OCI-LY7 (cell line): Measurements from ENCODE around the gene LTBP2. TPM values are rescaled to one million over a fixed set of nuclear protein-coding genes. Genes with fewer than 3 reads are reported as not detected.

Experiments
- BruUV-seq: library from RNA; stranded (reverse); fragments of 400-500 nt; replicated peaks from 2 replicates; lab custom pipeline; 2021; lab: Mats Ljungman, UMichigan
- CTCF ChIA-PET: fragments of 300-600 bp; sonication (Branson Sonifier 250); formaldehyde crosslinking; loops from one replicate; lab custom pipeline; 2022; ENCODE audit warnings: antibody characterized with exemption; ENCODE audit not compliant: unreplicated experiment; lab: Charles Lee
- POLR2A ChIA-PET: fragments of 300-600 bp; sonication (Branson Sonifier 250); formaldehyde crosslinking; loops from one replicate; lab custom pipeline; 2022; ENCODE audit warnings: antibody characterized with exemption; lab: Charles Lee
- DNase-seq: peaks from one replicate; pipeline ENCODE4 v3.0.0-alpha.2; 2015; ENCODE audit warnings: low spot score
- H2AFZ ChIP-seq: fragments of 200-600 bp; sonication (generic), shearing (Covaris generic); 2 replicates; pipeline ENCODE4 v1.6.1; 2014; ENCODE audit warnings: mild to moderate bottlenecking, antibody characterized with exemption, low read length, moderate library complexity
- H3K27ac ChIP-seq: fragments of 200-600 bp; sonication (generic); 2 replicates; pipeline ENCODE4 v1.5.1; 2014; ENCODE audit warnings: mixed run types, low read depth, mild to moderate bottlenecking, moderate library complexity, low read length, inconsistent platforms; ENCODE audit not compliant: poor library complexity, severe bottlenecking
- H3K36me3 ChIP-seq: fragments of 200-600 bp; sonication (generic); 2 replicates; pipeline ENCODE4 v1.6.1; 2014; ENCODE audit warnings: mild to moderate bottlenecking, antibody characterized with exemption, low read length, moderate library complexity, mixed read lengths; ENCODE audit not compliant: insufficient read depth
- H3K4me1 ChIP-seq: fragments of 200-600 bp; sonication (generic); 2 replicates; pipeline ENCODE4 v1.5.1; 2014; ENCODE audit warnings: mild to moderate bottlenecking, low read length; ENCODE audit not compliant: insufficient read depth, poor library complexity, severe bottlenecking
- H3K4me2 ChIP-seq: fragments of 200-600 bp; sonication (generic); 2 replicates; pipeline ENCODE4 v1.6.1; 2014; ENCODE audit warnings: mild to moderate bottlenecking, low read length
- H3K4me3 ChIP-seq: fragments of 200-600 bp; sonication (generic); 2 replicates; pipeline ENCODE4 v1.5.1; 2014; ENCODE audit warnings: mild to moderate bottlenecking, low read depth, low read length; ENCODE audit not compliant: poor library complexity, severe bottlenecking
- H3K79me2 ChIP-seq: fragments of 200-600 bp; sonication (generic); 2 replicates; pipeline ENCODE4 v1.6.1; 2016; ENCODE audit warnings: low read depth, mild to moderate bottlenecking, low read length, moderate library complexity, mixed read lengths; ENCODE audit not compliant: insufficient read depth
- H3K9me2 ChIP-seq: fragments of 200-600 bp; sonication (generic); 2 replicates; pipeline ENCODE4 v1.6.1; 2016; ENCODE audit warnings: mild to moderate bottlenecking, low read length, mixed read lengths; ENCODE audit not compliant: insufficient read depth
- H3K9me3 ChIP-seq: fragments of 200-600 bp; sonication (generic); 2 replicates; pipeline ENCODE4 v1.6.1; 2014; ENCODE audit warnings: mild to moderate bottlenecking, mixed run types, low read length, mixed read lengths
- H4K20me1 ChIP-seq: fragments of 200-600 bp; sonication (generic); 2 replicates; pipeline ENCODE4 v1.6.1; 2014; ENCODE audit warnings: mild to moderate bottlenecking, antibody characterized with exemption, low read length, moderate library complexity, mixed read lengths; ENCODE audit not compliant: insufficient read depth
- CTCF ChIP-seq: fragments of 200-600 bp; sonication (generic); conservative IDR thresholded peaks from 2 replicates; pipeline ENCODE4 v1.5.1; 2014; ENCODE audit warnings: mild to moderate bottlenecking, antibody characterized with exemption, low read length, moderate library complexity, mixed read lengths
- EZH2phosphoT487 ChIP-seq: fragments of 200-600 bp; sonication (generic); IDR thresholded peaks from 2 replicates; pipeline ENCODE4 v1.6.1; 2018; ENCODE audit warnings: low read depth, borderline replicate concordance, mild to moderate bottlenecking, mixed run types, antibody characterized with exemption, low read length, moderate library complexity, mixed read lengths
- intact Hi-C: fragments of 100-400 bp; cut with micrococcal nuclease; formaldehyde crosslinking; loops from one replicate; pipeline ENCODE4 v1.10.0; 2022; ENCODE audit not compliant: unreplicated experiment
- total RNA-seq, 2 experiments: library from RNA; depleted of rRNA in 1 of 2; stranded (reverse); fragments of >200 nt in 1 of 2; shearing (Covaris generic) in 1 of 2; gene quantifications; 2 replicates each; pipeline ENCODE4 v1.2.3, GENCODE V29; 2014 to 2022

Gene LTBP2
- total RNA-seq, 2 experiments from 2014 or later = 0.15 to 0.25 TPM

DNA sequence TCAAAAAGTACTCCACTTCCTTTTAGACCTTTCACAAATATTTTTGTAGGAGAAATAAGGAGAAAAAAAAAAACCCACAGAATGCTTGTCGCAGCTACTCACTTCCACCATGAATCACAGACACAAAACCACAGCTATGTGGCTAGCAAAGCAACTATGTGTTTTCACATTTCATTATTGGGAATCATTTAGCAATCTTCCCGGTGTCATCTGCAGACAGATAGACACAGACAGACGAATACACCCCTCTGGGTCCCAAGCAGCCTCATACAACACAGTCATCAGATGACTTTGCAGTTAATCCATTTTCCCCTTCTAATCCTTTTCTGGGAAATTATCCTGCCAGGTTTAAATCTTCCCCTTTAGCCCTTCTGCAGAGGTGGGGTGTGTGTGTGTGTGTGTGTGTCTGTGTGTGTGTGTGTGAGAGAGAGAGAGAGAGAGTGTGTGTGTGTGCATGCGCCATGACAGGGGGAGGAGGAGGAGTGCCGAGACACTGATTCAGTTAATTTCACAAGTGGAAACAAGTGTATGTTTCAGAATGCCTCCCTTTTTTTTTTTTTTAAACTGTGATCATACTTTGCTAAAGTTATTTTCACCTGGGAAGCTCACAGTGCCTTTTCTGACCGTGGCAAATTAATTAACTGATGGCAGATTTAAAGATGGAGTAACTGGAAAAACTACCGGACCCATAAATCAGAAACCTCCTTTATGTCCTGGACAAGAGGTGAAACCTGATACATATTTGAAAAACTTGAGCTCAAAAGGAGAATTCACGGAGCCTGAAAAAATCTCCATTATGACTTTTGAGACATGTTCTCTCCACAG, 39.9 kb downstream of the LTBP2 start:
- POLR2A ChIA-PET = interaction anchor here (0.5 to 0.8 kb wide), 3 partner anchors 46 to 480 kb away, joined by 3 to 4 read pairs (median 3); no protein-coding TSS in a partner anchor
- Histone ChIP-seq H4K20me1 (no peaks in the 10 kb centered on the region), H3K36me3 (no peaks in the 10 kb centered on the region), H3K9me3 (no peaks in the 10 kb centered on the region), H3K9me2 (no peaks in the 10 kb centered on the region), H3K27ac (no peak overlapping the region), H3K4me2 (0 out of 2 replicates have a peak overlapping the region, but pooled peaks have one; percentile 10), H3K4me3 (no peak overlapping the region), H2AFZ (no peak overlapping the region; the same call in 1 of the 2 replicates), H3K79me2 (no peaks in the 10 kb centered on the region), H3K4me1 (peaks cover 5% of the 10 kb centered on the region)
- intact Hi-C loops = no loop called here
- CTCF ChIA-PET = no interaction called here
- no TSS peak for BruUV-seq
- TF ChIP-seq EZH2phosphoT487 (no peak), CTCF (no peak)
- no peak for DNase-seq

- no peak for DNase-seq
- no peak overlapping the region for H3K4me3 ChIP-seq
- no peaks in the 10 kb centered on the region for H3K79me2 ChIP-seq
- H3K36me3 ChIP-seq = no peaks in the 10 kb centered on the region
- intact Hi-C loops = no loop called here
- no peak overlapping the region for H3K4me2 ChIP-seq
- H3K27ac ChIP-seq = no peak overlapping the region
- POLR2A ChIA-PET = interaction anchor here (0.5 kb wide), 1 partner anchor 338 kb away, joined by 3 read pairs; no protein-coding TSS in a partner anchor
- TF ChIP-seq EZH2phosphoT487 (no peak), CTCF (no peak)
- no peaks in the 10 kb centered on the region for H3K9me2 ChIP-seq
- no peaks in the 10 kb centered on the region for H4K20me1 ChIP-seq
- H3K4me1 ChIP-seq = peaks cover 5% of the 10 kb centered on the region
- H2AFZ ChIP-seq = no peak overlapping the region
- H3K9me3 ChIP-seq = no peaks in the 10 kb centered on the region
- CTCF ChIA-PET = no interaction called here
- no TSS peak for BruUV-seq
These were observed 40.6 kb downstream of the LTBP2 start for GRCh38 chr14:74571441-74571841.

- peaks cover 5% of the 10 kb centered on the region for H3K4me1 ChIP-seq
- no peak overlapping the region for H3K27ac ChIP-seq
- no peak overlapping the region for H3K4me3 ChIP-seq
- intact Hi-C loops = no loop called here
- no peak overlapping the region for H3K4me2 ChIP-seq
- ChIA-PET CTCF (no interaction called here), POLR2A (no interaction called here)
- H3K9me3 ChIP-seq = no peaks in the 10 kb centered on the region
- BruUV-seq = no TSS peak
- H3K36me3 ChIP-seq = no peaks in the 10 kb centered on the region
- H2AFZ ChIP-seq = no peak overlapping the region
- no peaks in the 10 kb centered on the region for H3K79me2 ChIP-seq
- TF ChIP-seq EZH2phosphoT487 (no peak), CTCF (no peak)
- no peak for DNase-seq
- H3K9me2 ChIP-seq = no peaks in the 10 kb centered on the region
- H4K20me1 ChIP-seq = no peaks in the 10 kb centered on the region
These were observed 41.3 kb downstream of the LTBP2 start for GRCh38 chr14:74570696-74571095.
